ENCODE results near the gene UBE2Q1.

GRCh38 chr1:154583773-154584172, 25.3 kb upstream of the UBE2Q1 start:
- TF ChIP-seq EZH2 (IDR thresholded peaks at IDR 0.05; ENCODE audit: low read depth, unreplicated experiment) = no peak
- no peak for TF ChIP-seq CTCF (conservative IDR thresholded peaks at IDR 0.05; ENCODE audit: low read depth in 2 of 2)
- no peak for TF ChIP-seq CREB1 (CRISPR knock-in tag; IDR thresholded peaks at IDR 0.05; ENCODE audit: low read depth)
- no peak for TF ChIP-seq REST (IDR thresholded peaks at IDR 0.05; ENCODE audit: unreplicated experiment)
- TF ChIP-seq POLR2AphosphoS5 (IDR thresholded peaks at IDR 0.05; ENCODE audit: low read depth) = no peak
- TF ChIP-seq EZH2phosphoT487 (IDR thresholded peaks at IDR 0.05; ENCODE audit: unreplicated experiment) = no peak
- no peak for TF ChIP-seq ZNF462 (CRISPR knock-in tag; IDR thresholded peaks at IDR 0.05)
- TF ChIP-seq, protein P1, sequence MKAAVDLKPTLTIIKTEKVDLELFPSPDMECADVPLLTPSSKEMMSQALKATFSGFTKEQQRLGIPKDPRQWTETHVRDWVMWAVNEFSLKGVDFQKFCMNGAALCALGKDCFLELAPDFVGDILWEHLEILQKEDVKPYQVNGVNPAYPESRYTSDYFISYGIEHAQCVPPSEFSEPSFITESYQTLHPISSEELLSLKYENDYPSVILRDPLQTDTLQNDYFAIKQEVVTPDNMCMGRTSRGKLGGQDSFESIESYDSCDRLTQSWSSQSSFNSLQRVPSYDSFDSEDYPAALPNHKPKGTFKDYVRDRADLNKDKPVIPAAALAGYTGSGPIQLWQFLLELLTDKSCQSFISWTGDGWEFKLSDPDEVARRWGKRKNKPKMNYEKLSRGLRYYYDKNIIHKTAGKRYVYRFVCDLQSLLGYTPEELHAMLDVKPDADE (IDR thresholded peaks at IDR 0.05) = no peak
- no peak for TF ChIP-seq ZNF114 (CRISPR knock-in tag; IDR thresholded peaks at IDR 0.05)
- TF ChIP-seq JUNB (IDR thresholded peaks at IDR 0.05; ENCODE audit: unreplicated experiment) = no peak
- no peak for TF ChIP-seq STAT1 (IDR thresholded peaks at IDR 0.05; ENCODE audit: unreplicated experiment)

All from GM23338 (cell line).